ENCODE measurements around the gene FRMD8.

DNA sequence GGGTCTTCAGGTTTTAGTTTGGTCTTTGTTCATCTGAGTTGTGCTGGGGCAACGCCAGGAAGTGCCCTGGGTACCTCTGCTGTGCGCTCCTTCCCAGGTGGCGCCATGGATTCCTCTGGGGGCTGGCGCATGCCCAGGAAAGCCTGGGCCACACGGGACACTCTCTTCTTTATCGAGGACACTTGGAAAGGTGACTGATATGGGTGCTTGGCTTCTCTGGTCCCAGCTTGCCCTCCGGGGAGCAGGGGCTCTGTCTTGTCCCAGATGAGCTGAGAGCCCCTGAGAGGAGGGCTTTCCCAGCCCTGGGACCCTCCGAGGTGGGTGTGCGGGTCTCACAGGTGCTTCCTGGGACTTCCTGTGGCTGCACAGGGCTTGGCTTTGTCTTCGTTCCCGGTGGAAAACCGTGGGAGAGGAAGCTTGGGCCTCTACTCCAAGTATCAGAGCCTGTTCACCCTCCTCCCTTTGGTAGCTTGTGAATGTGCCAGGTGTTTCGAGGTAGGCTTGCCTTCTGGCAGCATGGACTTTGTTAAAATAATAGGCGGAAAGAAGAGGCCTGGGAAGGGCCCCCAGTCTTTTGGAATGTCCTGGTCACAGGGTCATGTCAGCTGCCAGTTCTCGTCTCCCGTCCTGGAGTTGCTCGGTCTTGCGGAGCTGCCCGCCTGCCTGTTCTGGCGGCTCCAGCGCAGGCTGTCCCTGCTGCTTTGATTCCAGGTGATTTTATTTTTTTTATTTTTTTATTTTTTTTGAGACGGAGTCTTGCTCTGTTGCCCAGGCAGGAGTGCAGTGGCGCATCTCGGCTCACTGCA, 26.0 kb downstream of the FRMD8 start:
- TF ChIP-seq, protein P1, sequence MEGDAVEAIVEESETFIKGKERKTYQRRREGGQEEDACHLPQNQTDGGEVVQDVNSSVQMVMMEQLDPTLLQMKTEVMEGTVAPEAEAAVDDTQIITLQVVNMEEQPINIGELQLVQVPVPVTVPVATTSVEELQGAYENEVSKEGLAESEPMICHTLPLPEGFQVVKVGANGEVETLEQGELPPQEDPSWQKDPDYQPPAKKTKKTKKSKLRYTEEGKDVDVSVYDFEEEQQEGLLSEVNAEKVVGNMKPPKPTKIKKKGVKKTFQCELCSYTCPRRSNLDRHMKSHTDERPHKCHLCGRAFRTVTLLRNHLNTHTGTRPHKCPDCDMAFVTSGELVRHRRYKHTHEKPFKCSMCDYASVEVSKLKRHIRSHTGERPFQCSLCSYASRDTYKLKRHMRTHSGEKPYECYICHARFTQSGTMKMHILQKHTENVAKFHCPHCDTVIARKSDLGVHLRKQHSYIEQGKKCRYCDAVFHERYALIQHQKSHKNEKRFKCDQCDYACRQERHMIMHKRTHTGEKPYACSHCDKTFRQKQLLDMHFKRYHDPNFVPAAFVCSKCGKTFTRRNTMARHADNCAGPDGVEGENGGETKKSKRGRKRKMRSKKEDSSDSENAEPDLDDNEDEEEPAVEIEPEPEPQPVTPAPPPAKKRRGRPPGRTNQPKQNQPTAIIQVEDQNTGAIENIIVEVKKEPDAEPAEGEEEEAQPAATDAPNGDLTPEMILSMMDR (IDR thresholded peaks at IDR 0.05 in 8 of 11, conservative IDR thresholded peaks at IDR 0.05 in 3 of 11) = no peak
- no peak for TF ChIP-seq POLR2A (IDR thresholded peaks at IDR 0.05)
- peak in 1 of 3 donors; percentile 5 for TF ChIP-seq POLR2AphosphoS5 (IDR thresholded peaks at IDR 0.05)

All from spleen (tissue), 7 donors.